Activated CD8-positive, alpha-beta memory T cell treated with anti-CD3 and anti-CD28 coated beads, Interleukin-2, amount 50 U/mL, for 1 hour (primary cell): ENCODE measurements around the gene EVA1A.
"Not testable (repeated sequence)": the region's sequence is repeated elsewhere in the genome, so short reads cannot be mapped to it uniquely, and the experiment has no call there.

Source experiments
- DNase-seq: peaks from one replicate; pipeline ENCODE4 v3.0.0-alpha.2; 2020; ENCODE audit errors: extremely low read depth

EVA1A gene

GRCh38 chr2:75517547-75518230 lies 43.0 kb downstream of the EVA1A start:
- DNase-seq = no peak

GRCh38 chr2:75516378-75517360 lies 44.1 kb downstream of the EVA1A start:
- no peak for DNase-seq

- DNase-seq = no peak
Measured at GRCh38 chr2:75515584-75516368, 45.0 kb downstream of the EVA1A start.

- no peak for DNase-seq
Measured at GRCh38 chr2:75513616-75514170, 47.0 kb downstream of the EVA1A start.

GRCh38 chr2:75512455-75513212 lies 48.1 kb downstream of the EVA1A start:
- no peak for DNase-seq

GRCh38 chr2:75506101-75506697 lies 54.5 kb downstream of the EVA1A start:
- no peak for DNase-seq

- no peak for DNase-seq
Measured at GRCh38 chr2:75505012-75505411, 55.7 kb downstream of the EVA1A start.

DNA sequence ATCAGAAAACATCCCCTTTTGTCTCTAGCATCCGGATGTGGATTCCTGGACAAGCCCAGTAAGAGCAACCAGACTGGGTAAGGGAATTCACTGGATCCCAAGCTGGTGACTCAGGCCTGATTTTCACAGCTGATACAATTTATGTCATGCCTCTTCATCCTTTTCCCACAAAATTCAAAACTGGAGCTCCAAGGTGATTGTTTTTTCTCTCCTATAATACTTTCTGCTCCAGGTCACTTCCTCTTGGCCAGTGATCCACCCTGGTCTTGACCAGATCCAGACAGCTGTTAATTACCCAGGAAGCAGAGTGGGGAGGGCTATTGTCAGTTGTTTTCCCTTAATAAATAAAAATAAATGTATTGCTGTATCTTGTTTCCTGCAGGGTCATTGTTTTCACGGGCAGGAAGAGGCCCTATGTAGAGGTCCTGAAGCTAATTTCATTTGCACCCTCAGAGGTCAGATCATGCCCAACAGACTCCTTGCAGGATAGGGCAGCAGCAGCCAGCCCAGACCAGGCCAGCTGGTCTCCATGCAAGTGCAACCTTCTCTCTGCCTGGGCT lies 57.6 kb downstream of the EVA1A start:
- DNase-seq = no peak

GRCh38 chr2:75500633-75501032 lies 60.1 kb downstream of the EVA1A start:
- DNase-seq = no peak

- DNase-seq = no peak
Measured at GRCh38 chr2:75499534-75499933, 61.2 kb downstream of the EVA1A start.

- DNase-seq = no peak
Measured at GRCh38 chr2:75498907-75499306, 61.8 kb downstream of the EVA1A start.

DNA sequence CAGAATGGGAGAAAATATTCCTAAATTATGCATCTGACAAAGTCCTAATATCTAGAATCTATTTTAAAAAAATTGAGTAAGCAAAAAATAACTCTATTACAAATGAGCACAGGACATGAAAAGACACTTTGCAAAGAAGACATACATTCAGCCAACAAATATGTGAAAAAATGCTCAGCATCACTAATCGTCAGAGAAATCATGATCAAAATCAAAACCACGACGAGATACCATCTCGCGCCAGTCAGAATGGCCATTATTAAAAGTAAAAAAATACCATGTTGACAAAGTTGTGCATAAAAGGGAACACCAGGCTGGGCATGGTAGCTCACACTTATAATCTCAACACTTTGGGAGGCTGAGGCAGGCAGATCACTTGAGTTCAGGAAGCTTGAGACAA lies 63.5 kb downstream of the EVA1A start:
- DNase-seq = no peak

- no peak for DNase-seq
Measured at GRCh38 chr2:75495862-75496261, 64.9 kb downstream of the EVA1A start.

GRCh38 chr2:75494137-75494769 lies 66.5 kb downstream of the EVA1A start:
- DNase-seq = no peak

GRCh38 chr2:75493230-75493629 lies 67.5 kb downstream of the EVA1A start:
- DNase-seq = no peak

DNA sequence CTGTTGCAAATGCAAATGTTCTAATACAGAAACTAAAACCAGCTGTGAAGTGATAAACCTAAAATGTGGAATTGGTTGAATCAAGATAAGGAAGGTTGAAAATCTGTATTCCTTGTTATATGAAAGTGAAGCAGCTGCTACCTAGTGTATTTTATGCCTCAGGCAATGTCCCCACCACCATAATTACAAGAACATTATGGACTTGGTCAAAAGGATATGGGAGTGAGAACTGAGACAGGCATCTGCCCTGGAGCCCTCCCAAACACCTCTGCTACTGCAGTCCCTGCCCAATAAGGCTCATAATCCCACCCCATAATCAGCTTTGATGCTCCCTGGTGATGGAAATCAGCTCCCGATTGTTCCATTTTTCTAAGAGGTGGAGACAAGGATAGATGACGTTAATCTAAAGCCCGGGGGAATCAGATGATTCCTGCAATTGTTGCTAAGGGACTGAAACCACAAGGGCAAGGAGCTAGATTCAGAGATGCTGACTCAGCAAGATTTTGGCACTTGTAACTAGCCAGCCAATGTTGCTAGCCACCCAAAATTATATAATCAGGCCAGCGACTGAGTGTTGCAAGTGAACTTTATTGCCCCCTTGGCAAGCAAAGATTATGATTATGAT lies 69.5 kb downstream of the EVA1A start:
- no peak for DNase-seq

DNA sequence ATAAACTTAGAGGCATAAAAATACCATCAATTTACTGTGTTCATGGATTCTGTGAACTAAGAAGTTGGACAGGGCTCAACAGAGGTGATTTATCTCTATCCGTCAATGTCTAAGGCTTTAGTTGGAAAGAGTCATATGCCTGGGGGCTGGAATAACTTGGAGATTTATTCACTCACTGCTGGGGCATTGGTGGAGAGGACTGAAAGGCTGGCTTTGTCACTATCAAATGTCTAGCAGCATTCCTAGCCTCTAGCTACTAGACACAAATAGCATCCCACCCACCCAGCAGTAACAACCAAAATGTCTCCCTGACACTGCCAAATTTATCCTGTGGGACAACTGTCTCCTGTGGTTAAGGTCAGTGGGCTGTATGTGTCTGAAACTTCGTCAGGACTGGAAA lies 71.0 kb downstream of the EVA1A start:
- no peak for DNase-seq

- DNase-seq = no peak
Measured at GRCh38 chr2:75488157-75488556, 72.6 kb downstream of the EVA1A start.

GRCh38 chr2:75486735-75487134 lies 74.0 kb downstream of the EVA1A start:
- not testable (repeated sequence) for DNase-seq
